ENCODE measurements around the gene TSPAN1. TPM values are rescaled to one million over a fixed set of nuclear protein-coding genes. Genes with fewer than 3 reads are reported as not detected.
A peak's percentile ranks its signal among the peaks of the same experiment; 100 is the strongest.
"Not testable (repeated sequence)": the region's sequence is repeated elsewhere in the genome, so short reads cannot be mapped to it uniquely, and the experiment has no call there.

TSPAN1 gene
- total RNA-seq, 2 experiments from 2014 or later = not detected

DNA sequence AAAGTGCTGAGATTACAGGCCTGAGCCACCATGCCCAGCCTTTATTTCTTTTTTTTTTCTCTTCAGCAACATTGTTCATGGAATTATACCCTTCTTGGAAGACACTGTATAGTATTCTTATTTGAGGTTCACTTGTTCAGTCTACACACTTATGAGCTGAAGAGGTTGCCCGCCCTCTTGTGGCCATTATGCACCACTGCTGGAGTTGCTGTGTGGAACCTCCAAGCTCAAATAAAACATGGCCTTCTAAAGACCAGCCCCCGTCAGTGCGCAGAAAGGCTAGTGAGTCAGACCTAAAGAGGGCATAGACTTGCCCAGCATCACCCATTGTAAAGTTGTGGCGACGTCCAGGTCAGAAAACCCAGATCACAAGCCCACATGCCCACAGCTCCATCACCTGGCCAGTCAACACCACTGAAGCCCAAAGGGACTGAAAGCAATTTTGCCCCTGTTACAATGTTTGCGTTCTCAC lies 48.6 kb downstream of the TSPAN1 start:
- peak; percentile 80 for DNase-seq
- H3K36me3 Mint-ChIP-seq (ENCODE audit: low read depth) = no peaks in the 10 kb centered on the region
- H3K27ac Mint-ChIP-seq = no peak overlapping the region
- peak; percentile 95 for ATAC-seq
- POLR2A ChIA-PET = no interaction called here
- H3K4me1 Mint-ChIP-seq (ENCODE audit: low read depth) = peaks cover 1% of the 10 kb centered on the region
- CTCF ChIA-PET = interaction anchor here (0.5 to 3.8 kb wide), 49 partner anchors 8 to 850 kb away, joined by 3 to 60 read pairs (median 4); partner anchors contain the start of genes GPBP1L1, LURAP1, PIK3R3 and POMGNT1
- no peaks in the 10 kb centered on the region for H3K9me3 Mint-ChIP-seq (ENCODE audit: insufficient read depth)
- H3K27me3 Mint-ChIP-seq (ENCODE audit: low read depth) = no peaks in the 10 kb centered on the region
- no peak overlapping the region for H3K4me3 Mint-ChIP-seq

DNA sequence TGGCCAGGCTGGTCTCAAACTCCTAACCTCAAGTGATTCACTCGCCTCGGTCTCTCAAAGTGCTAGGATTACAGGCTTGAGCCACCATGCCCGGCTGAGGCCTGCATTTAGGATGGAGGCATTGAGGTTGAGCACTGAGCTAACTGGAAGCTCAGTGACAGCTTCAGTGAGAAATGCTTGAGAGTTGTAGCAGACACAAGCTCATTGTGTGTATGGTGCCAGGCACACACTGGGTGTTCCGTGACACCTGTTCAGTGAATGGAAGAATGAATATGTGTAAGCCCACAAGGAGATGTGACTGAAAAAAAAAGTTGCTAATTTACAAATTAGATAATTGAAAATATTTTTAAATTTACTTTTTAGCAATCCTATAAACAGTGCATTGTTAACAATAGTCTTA lies 50.1 kb downstream of the TSPAN1 start:
- DNase-seq (no peak), ATAC-seq (no peak)
- CTCF ChIA-PET = interaction anchor here (0.9 to 3.8 kb wide), 8 partner anchors 11 to 190 kb away, joined by 3 to 60 read pairs (median 8); partner anchors contain the start of genes PIK3R3 and RAD54L
- H3K27ac Mint-ChIP-seq = no peak overlapping the region
- POLR2A ChIA-PET = interaction anchor here (1.1 kb wide), 1 partner anchor 27 kb away, joined by 3 read pairs; the partner anchor contains the start of gene POMGNT1
- peaks cover 7% of the 10 kb centered on the region for H3K4me1 Mint-ChIP-seq (ENCODE audit: low read depth)
- no peaks in the 10 kb centered on the region for H3K27me3 Mint-ChIP-seq (ENCODE audit: low read depth)
- no peaks in the 10 kb centered on the region for H3K9me3 Mint-ChIP-seq (ENCODE audit: insufficient read depth)
- no peaks in the 10 kb centered on the region for H3K36me3 Mint-ChIP-seq (ENCODE audit: low read depth)
- no peak overlapping the region for H3K4me3 Mint-ChIP-seq

DNA sequence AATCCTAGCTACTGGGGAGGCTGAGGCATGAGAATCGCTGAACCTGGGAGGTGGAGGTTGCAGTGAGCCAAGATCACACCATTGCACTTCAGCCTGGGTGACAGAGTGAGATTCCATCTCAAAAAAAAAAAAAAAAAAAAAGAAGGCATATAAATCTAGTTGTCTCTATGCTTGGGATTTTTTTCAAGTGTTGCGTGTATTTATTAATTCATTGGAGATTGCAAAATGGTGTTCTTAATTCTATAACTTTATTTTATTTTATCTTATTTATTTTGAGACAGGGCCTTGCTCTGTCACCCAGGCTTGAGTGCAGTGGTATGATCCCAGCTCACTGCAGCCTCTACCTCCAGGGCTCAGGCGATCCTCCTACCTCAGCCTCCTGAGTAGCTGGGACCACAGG lies 56.3 kb downstream of the TSPAN1 start:
- H3K4me1 Mint-ChIP-seq (ENCODE audit: low read depth) = peaks cover 11% of the 10 kb centered on the region
- ChIA-PET CTCF (interaction anchor here (2.5 to 3.6 kb wide), 2 partner anchors 7 to 15 kb away, joined by 19 to 33 read pairs; no protein-coding TSS in a partner anchor), POLR2A (interaction anchor here (0.6 kb wide), 1 partner anchor 1500 kb away, joined by 3 read pairs; no protein-coding TSS in a partner anchor)
- H3K36me3 Mint-ChIP-seq (ENCODE audit: low read depth); H3K27me3 Mint-ChIP-seq (ENCODE audit: low read depth); ATAC-seq; H3K9me3 Mint-ChIP-seq (ENCODE audit: insufficient read depth); DNase-seq; H3K27ac Mint-ChIP-seq; H3K4me3 Mint-ChIP-seq: not testable (repeated sequence)

Other genes with a start within 250 kb of the TSPAN1 start
- 1 to 10 TPM; 4.8 to 5.4 TPM for gene PIK3R3, start 42.5 kb upstream of the TSPAN1 start, total RNA-seq
- gene P3R3URF, start 1.4 kb downstream of the TSPAN1 start, total RNA-seq = not detected
- 10 to 100 TPM; 25.2 to 28.4 TPM for gene POMGNT1, start 23.3 kb downstream of the TSPAN1 start, total RNA-seq
- not detected for gene LURAP1, start 28.2 kb downstream of the TSPAN1 start, total RNA-seq
- 10 to 100 TPM; 59.3 to 63.9 TPM for gene RAD54L, start 72.7 kb downstream of the TSPAN1 start, total RNA-seq
- 10 to 100 TPM; 32.6 to 33.9 TPM for gene LRRC41, start 128.5 kb downstream of the TSPAN1 start, total RNA-seq
- 100 to 1,000 TPM; 333 to 343 TPM for gene UQCRH, start 128.6 kb downstream of the TSPAN1 start, total RNA-seq
- 10 to 100 TPM; 22.3 to 22.5 TPM for gene NSUN4, start 165.7 kb downstream of the TSPAN1 start, total RNA-seq
- 1 to 10 TPM; 3.6 to 3.9 TPM for gene FAAH, start 219.2 kb downstream of the TSPAN1 start, total RNA-seq